GM12801 (cell line): Measurements from ENCODE around the gene TBC1D14.

ENCODE experiments used
- TF ChIP-seq, protein P1 (sequence below): IDR thresholded peaks from one replicate; pipeline ENCODE4 v1.5.1; 2011; ENCODE audit warnings: control low read depth; ENCODE audit not compliant: insufficient read length; ENCODE audit errors: extremely low read depth

Gene TBC1D14

DNA sequence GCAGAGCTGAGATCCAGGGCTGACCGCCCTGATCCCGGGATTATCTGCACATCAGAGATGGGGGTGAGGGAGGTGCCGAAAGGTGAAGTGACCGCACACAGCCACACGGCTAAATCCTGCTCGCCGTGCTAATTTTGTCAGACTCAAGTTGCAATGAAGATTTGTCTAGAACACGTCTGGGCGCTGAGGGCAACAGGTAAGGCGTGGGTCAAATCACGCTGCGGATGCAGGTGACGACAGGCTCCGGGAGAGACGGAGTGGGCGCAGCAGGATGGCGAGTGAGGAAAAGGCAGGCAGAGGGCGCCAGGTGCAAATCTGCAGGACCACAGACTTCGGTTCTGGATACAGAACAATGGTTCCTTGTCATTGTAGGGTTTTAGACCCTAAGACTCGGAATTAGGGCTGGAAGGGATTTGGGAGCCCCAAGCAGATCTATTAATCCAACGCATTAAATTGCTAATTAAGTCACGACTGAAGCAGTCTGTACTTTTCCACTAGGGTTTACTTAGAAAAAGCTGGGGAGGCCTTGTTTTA, 1.9 kb upstream of the TBC1D14 start:
- TF ChIP-seq, protein P1, sequence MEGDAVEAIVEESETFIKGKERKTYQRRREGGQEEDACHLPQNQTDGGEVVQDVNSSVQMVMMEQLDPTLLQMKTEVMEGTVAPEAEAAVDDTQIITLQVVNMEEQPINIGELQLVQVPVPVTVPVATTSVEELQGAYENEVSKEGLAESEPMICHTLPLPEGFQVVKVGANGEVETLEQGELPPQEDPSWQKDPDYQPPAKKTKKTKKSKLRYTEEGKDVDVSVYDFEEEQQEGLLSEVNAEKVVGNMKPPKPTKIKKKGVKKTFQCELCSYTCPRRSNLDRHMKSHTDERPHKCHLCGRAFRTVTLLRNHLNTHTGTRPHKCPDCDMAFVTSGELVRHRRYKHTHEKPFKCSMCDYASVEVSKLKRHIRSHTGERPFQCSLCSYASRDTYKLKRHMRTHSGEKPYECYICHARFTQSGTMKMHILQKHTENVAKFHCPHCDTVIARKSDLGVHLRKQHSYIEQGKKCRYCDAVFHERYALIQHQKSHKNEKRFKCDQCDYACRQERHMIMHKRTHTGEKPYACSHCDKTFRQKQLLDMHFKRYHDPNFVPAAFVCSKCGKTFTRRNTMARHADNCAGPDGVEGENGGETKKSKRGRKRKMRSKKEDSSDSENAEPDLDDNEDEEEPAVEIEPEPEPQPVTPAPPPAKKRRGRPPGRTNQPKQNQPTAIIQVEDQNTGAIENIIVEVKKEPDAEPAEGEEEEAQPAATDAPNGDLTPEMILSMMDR, result no peak

GRCh38 chr4:6908432-6909112, 1.1 kb upstream of the TBC1D14 start:
- TF ChIP-seq, protein P1, result no peak

GRCh38 chr4:6909970-6910339, 329 bp downstream of the TBC1D14 start:
- TF ChIP-seq, protein P1, result no peak

DNA sequence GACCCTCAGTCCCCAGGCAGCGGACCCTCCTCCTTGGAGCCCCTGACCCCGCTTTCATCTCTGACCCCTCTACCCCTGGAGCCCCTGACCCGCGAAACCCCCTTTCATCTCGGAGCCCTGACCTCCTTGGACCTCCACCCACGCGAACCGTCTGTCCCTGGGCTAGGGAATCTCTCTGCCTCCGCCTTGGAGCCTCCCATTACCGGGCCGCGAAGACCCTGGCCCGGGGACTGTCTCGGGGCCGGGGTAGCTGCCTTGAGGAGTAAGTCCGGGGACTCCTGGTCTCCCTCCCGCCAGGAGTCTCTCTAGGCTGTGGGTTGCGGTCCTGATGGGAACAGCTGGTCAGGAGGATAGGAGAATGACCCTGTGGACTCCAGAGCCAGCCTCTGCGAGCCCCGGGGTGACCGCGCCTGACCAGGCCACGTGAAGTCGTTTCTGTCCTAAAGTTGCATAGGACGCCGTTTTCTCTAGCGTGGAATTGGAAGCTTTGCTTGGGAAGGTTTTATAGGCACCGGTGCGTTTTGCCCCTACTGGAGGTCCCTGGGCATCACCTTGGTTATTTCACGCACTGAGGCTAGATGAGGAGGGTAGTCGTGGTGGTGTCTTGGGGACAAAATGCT, 824 bp downstream of the TBC1D14 start:
- TF ChIP-seq, protein P1, result no peak

GRCh38 chr4:6910960-6911874, 1.6 kb downstream of the TBC1D14 start:
- TF ChIP-seq, protein P1, result no peak

DNA sequence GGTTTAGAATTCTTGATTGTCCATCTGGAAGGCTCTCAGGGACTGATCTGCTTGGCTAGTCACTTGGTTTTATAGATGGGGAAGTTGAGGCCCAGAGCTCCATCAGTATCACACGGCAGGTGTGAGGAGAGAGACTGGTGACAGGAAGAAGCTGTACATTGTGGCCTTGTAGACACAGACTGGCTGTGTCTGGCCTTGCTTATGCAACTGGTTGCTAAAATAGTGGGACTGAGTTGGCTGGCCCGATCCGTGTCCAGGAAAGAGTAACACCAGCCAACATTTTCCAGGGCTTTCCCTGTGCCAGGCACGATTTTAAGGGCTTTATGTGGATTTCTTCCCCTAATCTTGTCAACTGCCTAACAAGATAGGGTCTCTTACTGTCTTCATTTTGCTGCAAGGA, 2.8 kb downstream of the TBC1D14 start:
- TF ChIP-seq, protein P1, result no peak

DNA sequence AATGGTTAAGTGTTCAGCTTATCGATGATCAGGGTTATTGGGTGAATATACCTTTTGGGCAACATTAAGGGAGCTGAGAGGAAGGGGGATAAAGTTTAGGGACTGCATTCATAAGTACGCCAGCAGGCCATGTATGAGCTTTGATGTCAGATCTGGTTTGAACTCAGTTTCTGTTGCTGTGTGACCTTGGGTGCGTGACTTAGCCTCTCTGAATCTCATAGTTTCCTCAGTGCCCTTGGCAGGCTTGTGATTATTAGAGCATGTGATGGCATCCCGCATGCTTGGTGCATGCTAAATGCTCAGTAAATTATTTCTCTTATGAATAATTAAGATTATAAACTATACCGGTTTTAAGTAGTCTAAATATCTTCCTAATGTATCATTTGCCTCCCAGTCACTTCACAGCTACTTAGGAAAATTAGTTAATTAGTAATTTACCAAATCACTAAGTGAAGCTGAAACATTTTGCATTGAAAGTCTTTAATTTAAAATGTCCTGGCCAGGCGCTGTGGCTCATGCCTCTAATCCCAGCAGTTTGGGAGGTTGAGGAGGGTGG, 3.8 kb downstream of the TBC1D14 start:
- TF ChIP-seq, protein P1, result no peak
